AG09309 (cell line): ENCODE results near the gene RGS6.

Experiments used
- DNase-seq: peaks from one replicate; pipeline ENCODE4 v3.0.0-alpha.2; 2010; ENCODE audit warnings: low read depth
- H3K4me3 ChIP-seq: 2 replicates; pipeline ENCODE4 v1.5.1; 2011; ENCODE audit warnings: mild to moderate bottlenecking, low read depth, low read length, moderate library complexity; ENCODE audit not compliant: control insufficient read depth
- CTCF ChIP-seq: IDR thresholded peaks from 2 replicates; pipeline ENCODE4 v1.5.1; 2011; ENCODE audit warnings: mild to moderate bottlenecking, low read depth, low read length, inconsistent platforms; ENCODE audit not compliant: insufficient read depth, control insufficient read depth; ENCODE audit errors: missing control alignments

Gene RGS6

GRCh38 chr14:72485695-72486094 lies 553.5 kb downstream of the RGS6 start:
- H3K4me3 ChIP-seq = no peak overlapping the region
- no peak for TF ChIP-seq CTCF
- no peak for DNase-seq

GRCh38 chr14:72488514-72488913 lies 556.3 kb downstream of the RGS6 start:
- no peak for DNase-seq
- no peak overlapping the region for H3K4me3 ChIP-seq

GRCh38 chr14:72492196-72492595 lies 560.0 kb downstream of the RGS6 start:
- H3K4me3 ChIP-seq = no peak overlapping the region
- no peak for TF ChIP-seq CTCF
- no peak for DNase-seq

More at GRCh38 chr14:72488514-72488913, 556.3 kb downstream of the RGS6 start:
- TF ChIP-seq CTCF = no peak

GRCh38 chr14:72495668-72496067 lies 563.4 kb downstream of the RGS6 start:
- no peak for DNase-seq
- no peak overlapping the region for H3K4me3 ChIP-seq
- no peak for TF ChIP-seq CTCF

DNA sequence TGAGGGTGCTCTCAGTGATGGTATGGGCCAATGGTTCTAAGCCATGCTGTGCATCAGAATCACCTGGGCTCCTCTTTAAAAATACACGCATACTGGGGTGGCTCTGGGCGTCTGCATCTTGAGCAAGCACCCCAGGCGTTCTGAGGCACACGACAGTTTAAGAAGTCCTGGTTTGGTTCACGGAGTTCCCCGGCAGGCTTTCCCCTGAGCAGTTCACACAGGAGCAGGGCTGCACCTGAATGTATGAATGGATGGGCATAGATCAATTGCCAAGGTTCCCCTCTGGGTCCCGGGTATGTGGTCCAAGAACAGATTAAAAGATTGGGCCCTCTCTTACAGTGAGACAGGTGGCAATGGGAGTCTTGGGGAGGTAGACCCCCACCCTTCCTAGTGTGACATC lies 566.4 kb downstream of the RGS6 start:
- DNase-seq = no peak
- no peak for TF ChIP-seq CTCF
- H3K4me3 ChIP-seq = no peak overlapping the region

DNA sequence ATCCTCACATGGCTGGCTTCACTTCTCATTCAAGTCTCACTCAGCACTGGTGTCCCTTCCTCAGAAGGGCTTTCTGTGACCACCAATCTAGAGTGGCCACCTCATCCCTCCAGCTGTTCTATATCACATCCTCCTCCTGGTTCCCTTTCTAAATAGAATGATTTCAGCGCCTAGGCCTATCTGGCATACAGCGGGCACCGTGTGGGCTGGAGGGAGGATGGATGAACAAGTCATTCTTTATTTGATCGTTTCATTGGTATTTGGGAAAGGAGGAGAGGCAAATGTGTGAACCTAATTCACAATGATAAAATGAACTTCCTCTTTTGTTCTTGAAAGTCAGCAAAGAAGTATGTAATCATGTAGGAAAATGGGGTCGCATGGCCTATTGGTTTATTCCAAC lies 567.5 kb downstream of the RGS6 start:
- no peak overlapping the region for H3K4me3 ChIP-seq
- TF ChIP-seq CTCF = no peak
- no peak for DNase-seq

GRCh38 chr14:72500234-72500838 lies 568.1 kb downstream of the RGS6 start:
- no peak for TF ChIP-seq CTCF
- no peak overlapping the region for H3K4me3 ChIP-seq
- DNase-seq = no peak
